Activated CD4-positive, CD25-positive, alpha-beta regulatory T cell treated with anti-CD3 and anti-CD28 coated beads, Interleukin-2, amount 50 U/mL, for 16 hours (primary cell): ENCODE results near the gene NR4A1.
A peak's percentile ranks its signal among the peaks of the same experiment; 100 is the strongest.

Source experiments
- DNase-seq: peaks from one replicate; pipeline ENCODE4 v3.0.0-alpha.2; 2020; ENCODE audit warnings: low read depth, low spot score

NR4A1 gene

GRCh38 chr12:52018433-52019112 is 32.7 kb upstream of the NR4A1 start:
- DNase-seq = no peak

DNA sequence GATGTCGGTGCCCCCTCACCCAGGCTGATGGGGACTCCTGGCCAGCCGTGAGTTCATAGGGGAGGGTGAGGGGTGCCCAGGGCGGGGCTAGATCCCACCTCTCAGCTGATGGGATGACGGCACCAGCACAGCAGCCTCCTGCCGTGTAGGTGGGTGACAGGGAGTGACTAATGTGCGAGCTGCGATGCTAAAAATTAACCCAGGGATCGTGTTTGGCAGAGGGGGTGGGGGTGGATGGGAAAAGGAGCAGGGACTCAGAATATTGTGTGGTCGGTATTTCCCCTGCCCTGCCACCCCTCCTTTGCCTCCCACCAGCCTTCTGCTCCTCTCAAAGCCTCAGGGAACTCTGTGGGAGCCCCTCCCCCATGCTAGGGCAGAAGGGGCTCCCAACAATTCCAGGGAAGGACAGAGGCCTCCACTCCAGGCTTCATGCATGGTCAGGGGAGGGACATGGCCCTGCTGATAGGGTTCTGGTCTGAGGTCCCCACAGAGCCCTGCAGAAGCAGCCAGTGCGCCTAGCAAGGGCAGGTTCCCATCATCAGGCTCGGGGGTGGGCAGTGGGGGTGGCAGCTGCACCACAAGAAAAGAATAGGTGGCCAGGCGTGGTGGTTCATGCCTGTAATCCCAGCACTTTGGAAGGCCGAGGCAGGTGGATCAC is 32.0 kb upstream of the NR4A1 start:
- DNase-seq = no peak

GRCh38 chr12:52020539-52021336 is 30.5 kb upstream of the NR4A1 start:
- DNase-seq = no peak

- DNase-seq = no peak
These were observed 28.4 kb upstream of the NR4A1 start for GRCh38 chr12:52022841-52023181.

GRCh38 chr12:52023182-52023975 is 27.9 kb upstream of the NR4A1 start:
- peak; percentile 76 for DNase-seq

GRCh38 chr12:52023976-52024688 is 27.1 kb upstream of the NR4A1 start:
- DNase-seq = no peak

DNA sequence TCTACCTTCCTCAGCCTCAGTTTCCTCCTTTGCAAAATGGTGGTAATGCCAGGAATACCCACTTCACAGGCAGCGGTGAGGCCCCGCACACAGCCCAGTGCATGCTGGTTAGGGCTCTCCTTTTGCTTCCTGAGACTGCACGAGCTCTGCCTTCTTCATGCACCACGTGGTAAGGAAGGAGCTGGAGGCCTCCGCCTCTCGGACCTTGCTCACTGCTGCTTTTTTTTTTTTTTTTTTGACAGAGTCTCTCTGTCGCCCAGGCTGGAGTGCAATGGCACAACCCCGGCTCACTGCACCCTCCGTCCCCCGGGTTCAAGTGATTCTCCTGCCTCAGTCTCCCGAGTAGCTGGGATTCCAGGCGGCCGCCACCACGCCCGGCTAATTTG is 26.4 kb upstream of the NR4A1 start:
- DNase-seq = no peak

DNA sequence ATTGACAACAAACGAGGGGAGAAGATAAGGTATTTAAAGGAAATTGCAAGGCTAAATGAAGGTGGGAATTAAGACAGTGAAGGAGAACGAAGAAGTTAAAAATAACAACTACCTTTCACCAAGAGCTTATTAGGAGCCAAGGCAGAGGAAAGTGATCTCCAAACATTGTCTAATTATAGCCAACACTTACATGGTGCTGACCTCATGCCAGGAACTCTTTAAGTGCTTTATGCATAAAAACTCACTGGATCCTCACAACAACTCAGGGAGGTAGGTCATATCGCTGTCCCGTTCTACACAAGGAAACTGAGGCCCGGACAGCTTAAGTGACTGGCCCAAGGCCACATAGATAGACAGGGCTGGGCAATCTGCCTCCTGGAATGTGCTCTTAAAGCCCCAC is 25.0 kb upstream of the NR4A1 start:
- no peak for DNase-seq

GRCh38 chr12:52027085-52027843 is 24.0 kb upstream of the NR4A1 start:
- DNase-seq = no peak

DNA sequence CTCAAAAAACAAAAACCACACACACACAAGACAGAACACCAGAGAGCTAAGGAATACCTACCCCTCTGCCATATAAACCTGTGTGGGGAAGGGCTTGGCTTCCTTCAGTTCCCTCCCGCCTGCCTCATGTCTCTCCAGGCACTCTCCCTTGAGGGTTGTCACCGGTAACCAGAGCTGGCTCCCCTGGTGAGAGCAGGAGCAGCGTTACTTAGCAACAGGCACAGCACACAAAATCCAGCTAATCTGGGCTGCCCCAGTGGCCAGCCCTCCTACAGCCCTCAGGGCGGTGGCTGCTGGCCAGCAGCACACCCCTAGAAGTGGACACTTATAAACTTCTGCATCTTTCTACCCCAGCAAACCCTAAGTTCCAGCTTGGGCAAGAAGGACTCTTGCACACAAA is 21.6 kb upstream of the NR4A1 start:
- no peak for DNase-seq

DNA sequence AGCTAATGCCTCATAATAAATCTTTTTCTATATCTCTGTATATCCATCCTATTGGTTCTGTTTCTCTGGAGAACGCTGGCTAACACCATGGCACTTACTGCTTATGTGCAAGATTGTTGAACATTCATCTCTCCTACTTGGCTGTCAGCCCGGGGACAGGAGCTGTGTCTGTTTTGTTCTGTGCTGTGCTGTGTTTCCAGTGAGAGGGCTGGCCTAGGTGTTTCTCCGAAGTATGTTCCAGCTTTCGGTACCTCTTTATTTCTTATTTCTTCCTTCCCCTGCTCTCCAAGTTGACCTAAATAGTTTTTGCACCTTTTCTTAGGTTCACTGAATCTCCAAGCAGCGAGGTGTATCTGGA is 18.8 kb upstream of the NR4A1 start:
- DNase-seq = no peak

DNA sequence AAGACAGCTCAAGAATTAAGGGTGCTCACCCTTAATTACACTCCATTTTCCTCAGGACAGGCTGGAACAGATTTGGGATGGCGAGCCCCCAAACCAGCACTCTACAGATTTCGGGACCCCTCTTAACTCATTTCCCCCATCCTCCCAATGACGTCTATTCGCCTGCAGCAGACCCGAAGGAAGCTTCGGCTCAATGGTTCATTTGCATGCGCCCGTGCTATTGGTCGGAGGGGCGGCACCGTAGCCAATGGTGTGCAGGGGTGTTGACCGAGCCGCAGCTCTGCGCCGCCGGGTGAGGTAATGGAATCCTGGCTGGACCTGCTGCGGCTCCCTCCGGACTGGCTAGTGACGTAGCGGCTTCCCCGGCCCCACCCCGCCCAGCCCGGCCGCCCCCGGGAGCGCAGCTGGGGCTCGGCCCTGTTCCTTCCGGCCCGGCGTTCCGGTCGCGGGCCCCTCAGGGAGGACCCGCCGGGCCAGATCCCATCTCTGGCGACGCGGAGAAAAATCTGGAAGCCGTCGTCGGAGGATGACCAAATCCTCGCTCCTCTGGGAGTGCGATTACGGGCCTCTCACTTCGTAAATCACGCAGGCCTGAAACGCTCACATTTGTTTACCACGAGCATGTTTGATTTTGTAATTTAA is 18.3 kb upstream of the NR4A1 start:
- peak; percentile 79 for DNase-seq

DNA sequence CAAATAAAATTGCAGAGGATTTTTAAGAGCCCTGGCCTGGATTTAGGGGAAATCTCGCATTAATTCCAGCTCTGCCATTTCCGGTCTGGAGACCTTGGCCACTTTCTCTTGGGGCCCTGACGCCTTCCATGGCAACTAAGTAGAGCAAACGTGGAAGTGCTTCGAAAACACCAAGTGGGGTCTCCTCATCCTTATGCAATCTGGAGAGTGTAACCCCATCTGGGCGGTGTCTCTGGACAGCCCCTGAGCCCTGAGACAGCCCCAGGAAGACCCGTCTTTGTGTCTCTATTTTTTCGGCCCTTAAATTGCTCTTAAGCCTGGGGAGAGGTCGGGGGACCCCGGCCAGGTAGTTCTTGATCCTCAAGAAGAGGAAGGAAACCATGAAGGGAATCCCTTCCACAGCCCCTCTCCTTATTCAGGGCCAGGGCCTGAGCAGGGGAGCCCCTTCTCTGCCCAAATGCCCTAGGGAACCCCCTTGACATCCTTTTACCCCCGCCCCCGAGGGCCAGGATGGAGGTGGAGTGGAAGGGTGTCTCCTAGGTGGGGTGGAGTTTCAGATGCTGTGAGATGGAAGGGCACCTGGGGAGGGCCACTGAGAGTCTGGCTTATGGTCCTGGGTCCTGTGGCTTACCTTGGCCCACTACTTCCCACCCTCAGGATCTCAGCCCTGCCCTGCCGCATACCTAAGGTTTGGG is 17.6 kb upstream of the NR4A1 start:
- no peak for DNase-seq

DNA sequence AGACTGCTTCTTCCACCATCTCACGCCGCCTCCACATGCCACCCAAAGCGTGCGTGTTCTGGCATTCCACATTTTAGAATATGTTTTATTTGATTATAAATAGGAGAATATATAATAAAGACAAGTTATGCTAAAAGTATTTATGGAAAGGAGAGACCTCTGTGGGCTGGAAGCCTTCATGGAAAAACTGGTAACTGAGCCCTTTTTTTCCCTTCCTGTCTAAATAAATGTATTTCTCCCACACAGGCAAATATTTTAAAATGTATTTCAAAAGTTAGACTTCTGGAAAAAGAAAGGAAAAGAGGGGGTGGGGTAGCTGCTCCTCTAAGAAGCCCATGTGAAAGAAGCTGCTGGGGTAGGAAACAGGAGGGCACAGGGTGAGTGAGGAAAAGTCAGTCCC is 16.1 kb upstream of the NR4A1 start:
- DNase-seq = no peak

DNA sequence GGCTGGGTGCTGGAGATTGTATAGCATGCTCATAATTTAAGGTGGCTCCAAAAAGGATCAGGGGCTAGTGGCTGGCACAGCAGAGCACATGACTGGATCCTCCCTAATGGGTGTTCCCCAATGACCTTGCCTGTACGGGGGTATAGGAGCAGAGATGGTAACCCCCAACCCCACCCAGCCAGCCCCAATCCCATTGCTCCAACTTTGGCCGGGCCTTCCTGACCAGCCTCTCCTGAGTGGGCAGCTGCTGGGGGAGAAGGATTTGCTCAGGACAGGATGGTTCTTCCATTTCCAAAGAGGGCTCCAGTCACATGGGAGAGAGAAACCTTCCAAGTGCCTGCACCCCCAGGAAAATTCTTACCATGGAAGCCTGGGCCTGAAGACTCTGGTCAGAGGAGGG is 15.3 kb upstream of the NR4A1 start:
- DNase-seq = no peak

GRCh38 chr12:52036587-52037171 is 14.6 kb upstream of the NR4A1 start:
- DNase-seq = peak; percentile 71

DNA sequence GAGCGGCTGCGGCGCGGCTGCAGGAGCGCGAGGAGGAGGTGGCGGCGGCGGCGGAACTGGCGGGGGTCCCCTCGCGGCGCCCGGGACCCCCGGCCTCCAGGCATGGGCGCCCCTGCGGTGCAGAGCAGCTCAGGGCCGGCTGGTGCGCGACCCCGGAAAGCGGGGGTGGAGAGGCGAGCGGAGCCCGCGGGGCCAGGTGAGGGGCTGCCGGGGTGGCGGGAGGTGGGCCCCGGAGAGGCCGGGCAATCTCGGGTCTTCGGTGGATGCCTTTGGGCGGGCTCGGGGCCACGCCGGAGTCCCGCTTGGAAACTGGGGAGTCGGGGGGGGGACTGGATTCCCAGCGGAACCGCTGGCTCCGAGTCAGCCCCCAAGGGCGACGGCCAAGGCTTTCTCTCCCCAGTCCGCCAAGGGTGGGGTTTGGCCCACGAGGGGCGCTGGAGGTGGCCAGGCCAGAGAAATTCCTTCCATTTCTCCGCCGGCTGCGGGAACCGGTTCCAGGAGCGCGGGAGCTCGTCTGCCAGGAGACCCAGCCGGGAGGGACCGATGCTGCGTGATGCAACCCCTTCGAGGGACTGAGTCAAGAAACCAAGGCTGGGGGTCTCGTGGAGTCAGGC is 13.9 kb upstream of the NR4A1 start:
- DNase-seq = no peak

- DNase-seq = no peak
These were observed 12.8 kb upstream of the NR4A1 start for GRCh38 chr12:52038447-52038846.

DNA sequence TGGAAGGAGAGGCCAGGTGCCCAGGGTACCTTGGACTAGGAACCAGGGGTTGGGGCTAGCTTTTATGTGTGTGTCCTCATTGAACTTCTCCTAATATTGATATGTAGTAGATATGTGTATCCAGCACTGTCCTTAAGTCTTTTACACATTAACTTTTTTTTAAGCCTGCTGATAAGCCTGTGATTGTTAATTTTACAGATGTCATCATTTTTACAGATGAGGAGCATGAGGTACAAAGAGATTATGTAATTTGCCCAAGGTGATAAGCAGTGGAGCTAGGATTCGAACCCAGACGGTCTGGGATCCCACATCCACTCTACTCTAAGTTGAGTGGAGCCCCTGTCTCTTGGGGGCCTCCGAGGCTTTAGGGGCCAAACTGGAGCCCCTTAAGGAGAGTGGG is 10.2 kb upstream of the NR4A1 start:
- DNase-seq = no peak
